Stimulated activated CD4-positive, alpha-beta T cell treated with anti-CD3 and anti-CD28 coated beads, Interleukin-1b, Interleukin-23, amount 100 ng/mL, for 24 hours (primary cell): ENCODE results near the gene WNT3.
"Not testable (repeated sequence)": the region's sequence is repeated elsewhere in the genome, so short reads cannot be mapped to it uniquely, and the experiment has no call there.

Source experiments
- DNase-seq, 4 experiments: peaks; one replicate each; pipeline ENCODE4 v3.0.0-alpha.2; 2020; ENCODE audit warnings: low read depth in 4 of 4, low spot score in 1 of 4

The WNT3 gene

GRCh38 chr17:46766493-46767491 lies 51.7 kb downstream of the WNT3 start:
- DNase-seq, result no peak

- DNase-seq, result no peak
These were observed 53.0 kb downstream of the WNT3 start for GRCh38 chr17:46765453-46765852.

- no peak for DNase-seq
These were observed 53.6 kb downstream of the WNT3 start for GRCh38 chr17:46764709-46765401.

- no peak for DNase-seq
These were observed 54.3 kb downstream of the WNT3 start for GRCh38 chr17:46764000-46764708.

- no peak for DNase-seq
These were observed 55.1 kb downstream of the WNT3 start for GRCh38 chr17:46763416-46763815.

GRCh38 chr17:46759141-46759540 lies 59.4 kb downstream of the WNT3 start:
- DNase-seq, result no peak

GRCh38 chr17:46758614-46759013 lies 59.9 kb downstream of the WNT3 start:
- no peak for DNase-seq

GRCh38 chr17:46757588-46757987 lies 60.9 kb downstream of the WNT3 start:
- DNase-seq, result not testable (repeated sequence)

- DNase-seq, result no peak
These were observed 61.6 kb downstream of the WNT3 start for GRCh38 chr17:46756861-46757260.

GRCh38 chr17:46756081-46756735 lies 62.3 kb downstream of the WNT3 start:
- DNase-seq, result no peak

- DNase-seq, result no peak
These were observed 64.7 kb downstream of the WNT3 start for GRCh38 chr17:46753776-46754175.

- no peak for DNase-seq
These were observed 67.1 kb downstream of the WNT3 start for GRCh38 chr17:46751425-46751824.

GRCh38 chr17:46745376-46745775 lies 73.1 kb downstream of the WNT3 start:
- no peak for DNase-seq

GRCh38 chr17:46744441-46744840 lies 74.1 kb downstream of the WNT3 start:
- DNase-seq, result no peak

- no peak for DNase-seq
These were observed 75.8 kb downstream of the WNT3 start for GRCh38 chr17:46742565-46743270.

GRCh38 chr17:46741122-46741730 lies 77.3 kb downstream of the WNT3 start:
- DNase-seq, result no peak

- DNase-seq, result no peak
These were observed 78.5 kb downstream of the WNT3 start for GRCh38 chr17:46739982-46740381.

GRCh38 chr17:46738544-46738943 lies 79.9 kb downstream of the WNT3 start:
- no peak for DNase-seq

- DNase-seq, result no peak
These were observed 81.2 kb downstream of the WNT3 start for GRCh38 chr17:46737326-46737725.

GRCh38 chr17:46736100-46736499 lies 82.4 kb downstream of the WNT3 start:
- no peak for DNase-seq
